HEK293 (cell line): Measurements from ENCODE around the gene MYH14.

Experiments
- CTCF ChIA-PET: fragments of 350-600 bp; formaldehyde crosslinking; extraction: SDS; loops from one replicate; lab custom pipeline; 2021; ENCODE audit warnings: antibody characterized with exemption; lab: Yijun Ruan, JAX
- POLR2A ChIA-PET: fragments of 300-600 bp; formaldehyde crosslinking; extraction: SDS; loops from one replicate; lab custom pipeline; 2020; ENCODE audit warnings: antibody characterized with exemption, inconsistent platforms; lab: Yijun Ruan, JAX
- H3K27ac ChIP-seq: fragments of 200-500 bp; sonication (Bioruptor generic); 2 replicates; pipeline ENCODE4 v1.5.1; 2014; ENCODE audit warnings: low read depth, low read length, control low read depth, inconsistent platforms; ENCODE audit errors: extremely low read depth
- H3K36me3 ChIP-seq, 2 experiments: fragments of 200-500 bp in 1 of 2; sonication (Bioruptor generic) in 1 of 2; 1 replicate in 1 of 2; 2 replicates in 1 of 2; pipeline ENCODE4 v1.5.1; 2014 to 2017; ENCODE audit warnings: inconsistent platforms in 2 of 2, low read length in 2 of 2; ENCODE audit not compliant: control insufficient read depth in 2 of 2, insufficient read depth in 1 of 2
- H3K4me1 ChIP-seq: fragments of 200-500 bp; sonication (Bioruptor generic); 2 replicates; pipeline ENCODE4 v1.5.1; 2014; ENCODE audit warnings: mild to moderate bottlenecking, low read length, inconsistent platforms; ENCODE audit not compliant: control insufficient read depth, insufficient read depth
- H3K4me3 ChIP-seq: 2 replicates; pipeline ENCODE4 v1.5.1; 2011; ENCODE audit warnings: low read depth, mild to moderate bottlenecking, control low read depth, low read length, moderate library complexity
- H3K9me3 ChIP-seq: fragments of 200-500 bp; sonication (Bioruptor generic); 2 replicates; pipeline ENCODE4 v1.5.1; 2014; ENCODE audit warnings: low read depth, low read length, inconsistent platforms; ENCODE audit not compliant: control insufficient read depth, insufficient read depth
- BCL11B ChIP-seq: fragments of 450-650 bp; formaldehyde crosslinking; IDR thresholded peaks from 2 replicates; pipeline ENCODE4 v1.5.1; 2016; ENCODE audit warnings: low read depth, missing biosample characterization, missing genetic modification characterization
- EGR2 ChIP-seq: fragments of 450-650 bp; formaldehyde crosslinking; IDR thresholded peaks from 2 replicates; pipeline ENCODE4 v1.5.1; 2016; ENCODE audit warnings: low read depth, missing biosample characterization, missing genetic modification characterization
- KLF1 ChIP-seq: fragments of 450-650 bp; formaldehyde crosslinking; IDR thresholded peaks from 2 replicates; pipeline ENCODE4 v1.5.1; 2016; ENCODE audit warnings: missing biosample characterization, missing genetic modification characterization
- KLF7 ChIP-seq: fragments of 450-650 bp; formaldehyde crosslinking; IDR thresholded peaks from 2 replicates; pipeline ENCODE4 v1.5.1; 2016; ENCODE audit warnings: missing biosample characterization, missing genetic modification characterization, borderline replicate concordance
- KLF8 ChIP-seq: fragments of 450-650 bp; formaldehyde crosslinking; IDR thresholded peaks from 2 replicates; pipeline ENCODE4 v1.5.1; 2016; ENCODE audit warnings: missing biosample characterization, missing genetic modification characterization
- RBAK ChIP-seq: fragments of 450-650 bp; formaldehyde crosslinking; IDR thresholded peaks from 2 replicates; pipeline ENCODE4 v1.5.1; 2016; ENCODE audit warnings: missing biosample characterization, missing genetic modification characterization
- SCRT1 ChIP-seq: fragments of 450-650 bp; formaldehyde crosslinking; IDR thresholded peaks from 2 replicates; pipeline ENCODE4 v1.5.1; 2016; ENCODE audit warnings: missing biosample characterization, missing genetic modification characterization, borderline replicate concordance
- SCRT2 ChIP-seq: fragments of 450-650 bp; formaldehyde crosslinking; IDR thresholded peaks from 2 replicates; pipeline ENCODE4 v1.5.1; 2016; ENCODE audit warnings: missing biosample characterization, missing genetic modification characterization
- TCF7L2 ChIP-seq: IDR thresholded peaks from 2 replicates; pipeline ENCODE4 v1.6.1; 2011; ENCODE audit warnings: low read depth, mild to moderate bottlenecking, inconsistent platforms, low read length, moderate library complexity, borderline replicate concordance
- YY2 ChIP-seq: fragments of 450-650 bp; formaldehyde crosslinking; IDR thresholded peaks from 2 replicates; pipeline ENCODE4 v1.5.1; 2016; ENCODE audit warnings: missing biosample characterization, missing genetic modification characterization
- ZFHX2 ChIP-seq: fragments of 450-650 bp; formaldehyde crosslinking; conservative IDR thresholded peaks from 2 replicates; pipeline ENCODE4 v1.5.1; 2016; ENCODE audit warnings: missing biosample characterization, missing genetic modification characterization
- ZFP69B ChIP-seq: fragments of 450-650 bp; formaldehyde crosslinking; IDR thresholded peaks from 2 replicates; pipeline ENCODE4 v1.5.1; 2016; ENCODE audit warnings: missing biosample characterization, missing genetic modification characterization
- ZNF112 ChIP-seq: fragments of 450-650 bp; formaldehyde crosslinking; IDR thresholded peaks from 2 replicates; pipeline ENCODE4 v1.5.0; 2017; ENCODE audit warnings: missing biosample characterization, missing genetic modification characterization
- ZNF146 ChIP-seq: fragments of 450-650 bp; formaldehyde crosslinking; IDR thresholded peaks from 2 replicates; pipeline ENCODE4 v1.5.1; 2016; ENCODE audit warnings: missing biosample characterization, missing genetic modification characterization
- ZNF16 ChIP-seq: fragments of 450-650 bp; formaldehyde crosslinking; IDR thresholded peaks from 2 replicates; pipeline ENCODE4 v1.5.1; 2016; ENCODE audit warnings: low read depth, missing biosample characterization, missing genetic modification characterization
- ZNF24 ChIP-seq: fragments of 450-650 bp; formaldehyde crosslinking; IDR thresholded peaks from 2 replicates; pipeline ENCODE4 v1.5.1; 2016; ENCODE audit warnings: missing biosample characterization, missing genetic modification characterization
- ZNF274 ChIP-seq, 2 experiments: fragments of 200-500 bp in 1 of 2; fragments of 450-650 bp in 1 of 2; sonication (Bioruptor generic) in 1 of 2; formaldehyde crosslinking in 1 of 2; IDR thresholded peaks; 2 replicates each; pipeline versions ENCODE4 v1.5.1 to v1.6.1; 2014 to 2016; ENCODE audit warnings: borderline replicate concordance in 1 of 2, inconsistent platforms in 1 of 2, low read length in 1 of 2, missing biosample characterization in 1 of 2, missing genetic modification characterization in 1 of 2
- ZNF335 ChIP-seq: fragments of 450-650 bp; formaldehyde crosslinking; conservative IDR thresholded peaks from 2 replicates; pipeline ENCODE4 v1.5.1; 2016; ENCODE audit warnings: missing biosample characterization, missing genetic modification characterization
- ZNF426 ChIP-seq: fragments of 450-650 bp; formaldehyde crosslinking; IDR thresholded peaks from 2 replicates; pipeline ENCODE4 v1.5.1; 2017; ENCODE audit warnings: missing biosample characterization, missing genetic modification characterization, mild to moderate bottlenecking, inconsistent platforms, moderate library complexity
- ZNF544 ChIP-seq: fragments of 450-650 bp; formaldehyde crosslinking; IDR thresholded peaks from 2 replicates; pipeline ENCODE4 v1.5.0; 2017; ENCODE audit warnings: missing biosample characterization, missing genetic modification characterization
- ZNF600 ChIP-seq: fragments of 450-650 bp; formaldehyde crosslinking; IDR thresholded peaks from 2 replicates; pipeline ENCODE4 v1.5.1; 2016; ENCODE audit warnings: missing biosample characterization, missing genetic modification characterization
- ZNF658 ChIP-seq: fragments of 450-650 bp; formaldehyde crosslinking; IDR thresholded peaks from 2 replicates; pipeline ENCODE4; 2016; ENCODE audit warnings: missing biosample characterization, missing genetic modification characterization
- ZNF785 ChIP-seq: fragments of 450-650 bp; formaldehyde crosslinking; IDR thresholded peaks from 2 replicates; pipeline ENCODE4 v1.5.1; 2016; ENCODE audit warnings: missing biosample characterization, missing genetic modification characterization
- ZNF792 ChIP-seq: fragments of 450-650 bp; formaldehyde crosslinking; IDR thresholded peaks from 2 replicates; pipeline ENCODE4 v1.5.1; 2016; ENCODE audit warnings: missing biosample characterization, missing genetic modification characterization
- ZSCAN16 ChIP-seq: fragments of 450-650 bp; formaldehyde crosslinking; IDR thresholded peaks from 2 replicates; pipeline ENCODE4 v1.5.1; 2016; ENCODE audit warnings: missing biosample characterization, missing genetic modification characterization
- ZXDB ChIP-seq: fragments of 450-650 bp; formaldehyde crosslinking; IDR thresholded peaks from 2 replicates; pipeline ENCODE4 v1.5.1; 2016; ENCODE audit warnings: missing biosample characterization, missing genetic modification characterization
- TF ChIP-seq, protein P1 (sequence below): fragments of 450-650 bp; formaldehyde crosslinking; IDR thresholded peaks from 2 replicates; pipeline ENCODE4 v1.5.1; 2016; ENCODE audit warnings: missing biosample characterization, missing genetic modification characterization, low read depth
- TF ChIP-seq, protein P2 (sequence below): fragments of 450-650 bp; formaldehyde crosslinking; IDR thresholded peaks from 2 replicates; pipeline ENCODE4 v1.5.1; 2016; ENCODE audit warnings: missing biosample characterization, missing genetic modification characterization, borderline replicate concordance
- TF ChIP-seq, protein P3 (sequence below): fragments of 450-650 bp; formaldehyde crosslinking; IDR thresholded peaks from 2 replicates; pipeline ENCODE4 v1.5.1; 2016; ENCODE audit warnings: missing biosample characterization, missing genetic modification characterization

MYH14 gene

DNA sequence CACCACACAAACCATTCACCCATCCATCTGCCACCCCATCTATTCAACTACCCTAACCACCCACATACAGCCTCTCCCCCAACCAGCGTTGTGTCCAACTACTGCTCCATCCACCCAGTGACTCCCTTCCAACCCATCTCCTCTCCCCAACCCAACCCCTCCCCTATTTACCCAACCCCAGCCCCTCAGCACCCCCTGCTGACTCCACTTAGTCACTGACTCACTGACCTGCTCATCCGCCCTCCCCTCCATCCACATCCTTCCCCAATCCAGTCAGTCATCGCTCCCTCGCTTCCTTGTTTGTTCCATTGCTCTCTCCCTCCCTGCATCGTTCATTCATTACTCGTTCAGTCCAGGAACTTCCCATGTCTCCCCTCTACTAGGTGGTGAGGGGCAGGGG lies 86.6 kb downstream of the MYH14 start:
- TF ChIP-seq ZNF16 = no peak
- TF ChIP-seq ZFHX2 (tag by site-specific recombination) = 0 out of 2 replicates have a peak, but pooled peaks have one; percentile 15
- no peak for TF ChIP-seq RBAK (tag by site-specific recombination)
- no peak for TF ChIP-seq ZXDB
- 0 out of 2 replicates have a peak, but pooled peaks have one; percentile 1 for TF ChIP-seq SCRT2 (tag by site-specific recombination)
- TF ChIP-seq ZNF426 (tag by site-specific recombination) = no peak
- TF ChIP-seq ZNF274 (IDR thresholded peaks at IDR 0.05; ENCODE audit: low read length) = no peak
- no peak for TF ChIP-seq ZNF274 (tag by site-specific recombination; IDR thresholded peaks at IDR 0.05; ENCODE audit: borderline replicate concordance)
- TF ChIP-seq, protein P1, sequence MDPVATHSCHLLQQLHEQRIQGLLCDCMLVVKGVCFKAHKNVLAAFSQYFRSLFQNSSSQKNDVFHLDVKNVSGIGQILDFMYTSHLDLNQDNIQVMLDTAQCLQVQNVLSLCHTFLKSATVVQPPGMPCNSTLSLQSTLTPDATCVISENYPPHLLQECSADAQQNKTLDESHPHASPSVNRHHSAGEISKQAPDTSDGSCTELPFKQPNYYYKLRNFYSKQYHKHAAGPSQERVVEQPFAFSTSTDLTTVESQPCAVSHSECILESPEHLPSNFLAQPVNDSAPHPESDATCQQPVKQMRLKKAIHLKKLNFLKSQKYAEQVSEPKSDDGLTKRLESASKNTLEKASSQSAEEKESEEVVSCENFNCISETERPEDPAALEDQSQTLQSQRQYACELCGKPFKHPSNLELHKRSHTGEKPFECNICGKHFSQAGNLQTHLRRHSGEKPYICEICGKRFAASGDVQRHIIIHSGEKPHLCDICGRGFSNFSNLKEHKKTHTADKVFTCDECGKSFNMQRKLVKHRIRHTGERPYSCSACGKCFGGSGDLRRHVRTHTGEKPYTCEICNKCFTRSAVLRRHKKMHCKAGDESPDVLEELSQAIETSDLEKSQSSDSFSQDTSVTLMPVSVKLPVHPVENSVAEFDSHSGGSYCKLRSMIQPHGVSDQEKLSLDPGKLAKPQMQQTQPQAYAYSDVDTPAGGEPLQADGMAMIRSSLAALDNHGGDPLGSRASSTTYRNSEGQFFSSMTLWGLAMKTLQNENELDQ (tag by site-specific recombination) = no peak
- TF ChIP-seq ZNF600 (tag by site-specific recombination) = no peak
- ChIA-PET CTCF (interaction anchor here (0.8 to 1.0 kb wide), 2 partner anchors 53 to 126 kb away, joined by 3 to 4 read pairs; no protein-coding TSS in a partner anchor), POLR2A (interaction anchor here (0.6 kb wide), 1 partner anchor 241 kb away, joined by 3 read pairs; no protein-coding TSS in a partner anchor)
- peaks cover under 1 to 27% of the 10 kb centered on the region in 2 experiments; a peak in 2 of 3 replicates for H3K36me3 ChIP-seq
- H3K27ac ChIP-seq = no peak overlapping the region
- H3K9me3 ChIP-seq = no peaks in the 10 kb centered on the region; the same call in 1 of the 2 replicates
- no peak overlapping the region for H3K4me3 ChIP-seq
- H3K4me1 ChIP-seq = no peaks in the 10 kb centered on the region

DNA sequence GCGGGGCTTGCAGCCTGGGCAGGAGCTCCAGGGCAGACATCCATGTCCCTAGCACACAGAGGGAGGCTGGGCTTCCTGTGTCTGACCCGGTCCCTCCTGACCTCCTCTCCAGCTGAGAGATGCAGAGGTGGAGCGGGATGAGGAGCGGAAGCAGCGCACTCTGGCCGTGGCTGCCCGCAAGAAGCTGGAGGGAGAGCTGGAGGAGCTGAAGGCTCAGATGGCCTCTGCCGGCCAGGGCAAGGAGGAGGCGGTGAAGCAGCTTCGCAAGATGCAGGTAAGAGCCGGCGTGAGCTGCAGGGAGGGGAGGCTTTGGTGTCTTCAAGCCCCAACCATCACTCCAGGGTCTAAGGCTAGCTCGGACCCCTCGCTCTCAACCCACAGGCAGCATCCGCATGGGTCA lies 87.4 kb downstream of the MYH14 start:
- H3K27ac ChIP-seq = no peak overlapping the region
- CTCF ChIA-PET = interaction anchor here (0.8 kb wide), 1 partner anchor 127 kb away, joined by 4 read pairs; no protein-coding TSS in a partner anchor
- H3K9me3 ChIP-seq = no peaks in the 10 kb centered on the region; the same call in 1 of the 2 replicates
- peaks cover 0 to 27% of the 10 kb centered on the region in 2 experiments; a peak in 2 of 3 replicates for H3K36me3 ChIP-seq
- no peak overlapping the region for H3K4me3 ChIP-seq
- TF ChIP-seq ZNF112 (no peak), ZSCAN16 (tag by site-specific recombination) (no peak), YY2 (tag by site-specific recombination) (no peak), KLF8 (no peak), BCL11B (no peak), SCRT1 (no peak), ZNF24 (tag by site-specific recombination) (no peak)
- TF ChIP-seq, protein P2, sequence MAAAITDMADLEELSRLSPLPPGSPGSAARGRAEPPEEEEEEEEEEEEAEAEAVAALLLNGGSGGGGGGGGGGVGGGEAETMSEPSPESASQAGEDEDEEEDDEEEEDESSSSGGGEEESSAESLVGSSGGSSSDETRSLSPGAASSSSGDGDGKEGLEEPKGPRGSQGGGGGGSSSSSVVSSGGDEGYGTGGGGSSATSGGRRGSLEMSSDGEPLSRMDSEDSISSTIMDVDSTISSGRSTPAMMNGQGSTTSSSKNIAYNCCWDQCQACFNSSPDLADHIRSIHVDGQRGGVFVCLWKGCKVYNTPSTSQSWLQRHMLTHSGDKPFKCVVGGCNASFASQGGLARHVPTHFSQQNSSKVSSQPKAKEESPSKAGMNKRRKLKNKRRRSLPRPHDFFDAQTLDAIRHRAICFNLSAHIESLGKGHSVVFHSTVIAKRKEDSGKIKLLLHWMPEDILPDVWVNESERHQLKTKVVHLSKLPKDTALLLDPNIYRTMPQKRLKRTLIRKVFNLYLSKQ = no peak
- POLR2A ChIA-PET = no interaction called here
- H3K4me1 ChIP-seq = no peaks in the 10 kb centered on the region

DNA sequence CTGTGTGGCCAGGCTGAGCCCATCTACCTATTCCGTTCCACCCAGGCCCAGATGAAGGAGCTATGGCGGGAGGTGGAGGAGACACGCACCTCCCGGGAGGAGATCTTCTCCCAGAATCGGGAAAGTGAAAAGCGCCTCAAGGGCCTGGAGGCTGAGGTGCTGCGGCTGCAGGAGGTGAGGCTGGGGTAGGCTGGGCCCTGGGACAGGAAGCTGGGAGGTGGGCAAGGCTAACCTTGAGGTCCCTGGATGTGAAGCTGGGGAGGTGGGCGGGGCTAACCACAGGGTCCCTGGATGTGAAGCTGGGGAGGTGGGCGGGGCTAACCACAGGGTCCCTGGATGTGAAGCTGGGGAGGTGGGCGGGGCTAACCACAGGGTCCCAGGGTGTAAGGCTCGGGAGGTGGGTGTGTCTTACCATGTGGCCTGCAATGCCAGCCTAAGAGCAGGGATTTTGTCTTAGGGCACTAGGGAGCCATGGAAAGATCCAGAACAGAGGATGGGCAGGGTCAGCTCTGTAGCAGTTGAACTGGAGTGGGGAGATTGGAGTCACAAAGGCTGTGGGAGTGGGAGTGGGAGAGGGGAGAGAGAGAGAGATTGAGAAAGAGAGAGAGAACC lies 88.9 kb downstream of the MYH14 start:
- Histone ChIP-seq H3K4me1 (no peaks in the 10 kb centered on the region), H3K27ac (no peak overlapping the region), H3K9me3 (no peaks in the 10 kb centered on the region; the same call in 1 of the 2 replicates), H3K4me3 (no peak overlapping the region), H3K36me3 (peaks cover 0 to 16% of the 10 kb centered on the region in 2 experiments; a peak in 2 of 3 replicates)
- CTCF ChIA-PET = interaction anchor here (0.6 to 0.9 kb wide), 2 partner anchors 24 to 38 kb away, joined by 4 to 7 read pairs; no protein-coding TSS in a partner anchor
- POLR2A ChIA-PET = interaction anchor here (0.6 kb wide), 1 partner anchor 25 kb away, joined by 3 read pairs; no protein-coding TSS in a partner anchor
- TF ChIP-seq ZNF146 (tag by site-specific recombination) (no peak), ZNF785 (no peak), ZNF335 (no peak), KLF7 (tag by site-specific recombination) (no peak), ZFP69B (tag by site-specific recombination) (no peak), TCF7L2 (no peak), KLF1 (tag by site-specific recombination) (peak; percentile 53), ZNF544 (tag by site-specific recombination) (no peak), EGR2 (tag by site-specific recombination) (peak; percentile 30; the same call in 1 of the 2 replicates), ZNF792 (tag by site-specific recombination) (no peak), SCRT2 (tag by site-specific recombination) (no peak), ZNF658 (no peak)
- TF ChIP-seq, protein P3, sequence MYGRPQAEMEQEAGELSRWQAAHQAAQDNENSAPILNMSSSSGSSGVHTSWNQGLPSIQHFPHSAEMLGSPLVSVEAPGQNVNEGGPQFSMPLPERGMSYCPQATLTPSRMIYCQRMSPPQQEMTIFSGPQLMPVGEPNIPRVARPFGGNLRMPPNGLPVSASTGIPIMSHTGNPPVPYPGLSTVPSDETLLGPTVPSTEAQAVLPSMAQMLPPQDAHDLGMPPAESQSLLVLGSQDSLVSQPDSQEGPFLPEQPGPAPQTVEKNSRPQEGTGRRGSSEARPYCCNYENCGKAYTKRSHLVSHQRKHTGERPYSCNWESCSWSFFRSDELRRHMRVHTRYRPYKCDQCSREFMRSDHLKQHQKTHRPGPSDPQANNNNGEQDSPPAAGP = no peak
